GM03348 (cell line): ENCODE results near the gene TSC1.
"Not testable (repeated sequence)": the region's sequence is repeated elsewhere in the genome, so short reads cannot be mapped to it uniquely, and the experiment has no call there.

Experiments
- DNase-seq: peaks from one replicate; pipeline ENCODE4 v3.0.0; 2012; ENCODE audit warnings: low spot score

The TSC1 gene

DNA sequence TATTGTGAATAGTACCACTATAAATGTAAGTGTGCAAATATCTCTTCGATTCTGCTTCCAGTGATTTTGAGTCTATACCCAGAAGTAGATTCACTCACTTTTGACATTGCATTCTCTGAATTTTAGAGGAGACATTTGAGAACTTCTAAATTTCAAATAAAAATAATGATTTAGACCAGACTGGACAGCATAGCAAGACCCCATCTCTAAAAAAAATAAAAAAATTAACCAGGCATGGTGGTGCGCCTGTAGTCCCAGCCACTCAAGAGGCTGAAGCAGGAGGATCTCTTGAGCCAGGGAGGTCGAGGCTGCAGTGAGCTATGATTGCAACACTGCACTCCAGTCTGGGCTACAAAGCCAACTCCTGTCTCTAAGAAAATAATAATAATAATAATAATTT is 32.2 kb upstream of the TSC1 start:
- DNase-seq: no peak

DNA sequence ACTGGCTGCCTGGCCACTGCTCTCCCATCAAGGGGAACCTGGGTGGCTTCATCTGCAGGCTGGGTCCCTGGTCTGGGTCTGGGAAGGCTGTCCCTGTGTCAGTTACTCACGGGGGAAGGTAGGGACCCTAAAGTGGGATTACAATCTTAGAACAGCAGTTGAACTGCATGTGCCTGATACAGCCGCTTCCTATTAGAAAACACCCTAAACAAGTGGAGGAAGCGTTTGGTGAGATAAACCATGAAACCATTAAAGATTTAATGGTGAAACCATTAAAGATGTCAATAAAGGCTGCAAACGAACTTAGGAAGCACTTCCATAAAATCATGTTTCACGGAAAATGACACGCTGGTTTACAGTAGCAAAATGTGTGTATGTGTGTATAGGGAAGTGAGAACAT is 31.5 kb upstream of the TSC1 start:
- no peak for DNase-seq

DNA sequence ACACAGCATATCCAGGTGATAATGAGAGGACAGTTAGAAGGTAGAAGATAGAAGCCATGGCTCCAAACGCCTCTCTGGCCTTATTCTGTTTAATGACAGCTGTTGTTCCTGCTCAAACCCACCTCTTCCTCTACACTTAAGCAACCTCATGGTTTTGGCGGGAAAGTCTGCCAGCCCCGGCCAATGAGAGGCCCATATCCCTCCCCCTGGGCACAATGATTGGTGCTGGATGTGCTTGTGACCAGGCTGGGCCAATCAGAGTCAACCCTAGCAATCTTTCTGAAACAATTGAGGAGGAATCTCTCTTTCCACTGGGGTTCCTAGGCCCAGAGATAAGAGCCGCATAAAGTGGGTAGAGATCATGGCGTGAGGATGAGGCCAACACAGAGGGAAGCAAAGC is 29.3 kb upstream of the TSC1 start:
- peak; percentile 51 for DNase-seq

- DNase-seq: no peak
Observed at GRCh38 chr9:132973166-132973565, 28.8 kb upstream of the TSC1 start.

GRCh38 chr9:132970324-132971062 is 26.1 kb upstream of the TSC1 start:
- DNase-seq: no peak

DNA sequence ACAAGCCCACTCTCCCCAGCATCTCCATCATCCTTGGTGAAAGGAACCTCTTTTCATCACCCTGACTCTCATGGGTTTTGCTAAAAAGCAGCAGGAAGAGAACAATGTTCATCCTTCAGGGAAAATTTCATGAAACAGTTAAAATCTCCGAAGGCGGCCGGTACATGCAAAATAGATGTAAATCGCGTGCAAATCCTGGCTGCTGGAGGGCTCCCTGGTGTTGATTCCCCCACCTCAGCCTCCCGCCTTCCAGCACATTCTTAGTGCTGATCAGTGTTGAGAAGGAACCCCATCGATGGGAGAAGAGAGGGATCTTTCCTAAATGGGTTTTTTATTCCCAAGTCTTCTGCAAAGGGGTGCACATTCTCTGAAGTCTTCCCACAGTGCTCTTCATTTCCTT is 25.4 kb upstream of the TSC1 start:
- no peak for DNase-seq

- DNase-seq: not testable (repeated sequence)
Observed at GRCh38 chr9:132967908-132968307, 23.5 kb upstream of the TSC1 start.

GRCh38 chr9:132965478-132965877 is 21.1 kb upstream of the TSC1 start:
- no peak for DNase-seq

GRCh38 chr9:132961002-132961401 is 16.6 kb upstream of the TSC1 start:
- DNase-seq: no peak

GRCh38 chr9:132957805-132958204 is 13.4 kb upstream of the TSC1 start:
- no peak for DNase-seq

GRCh38 chr9:132955768-132956167 is 11.4 kb upstream of the TSC1 start:
- no peak for DNase-seq

DNA sequence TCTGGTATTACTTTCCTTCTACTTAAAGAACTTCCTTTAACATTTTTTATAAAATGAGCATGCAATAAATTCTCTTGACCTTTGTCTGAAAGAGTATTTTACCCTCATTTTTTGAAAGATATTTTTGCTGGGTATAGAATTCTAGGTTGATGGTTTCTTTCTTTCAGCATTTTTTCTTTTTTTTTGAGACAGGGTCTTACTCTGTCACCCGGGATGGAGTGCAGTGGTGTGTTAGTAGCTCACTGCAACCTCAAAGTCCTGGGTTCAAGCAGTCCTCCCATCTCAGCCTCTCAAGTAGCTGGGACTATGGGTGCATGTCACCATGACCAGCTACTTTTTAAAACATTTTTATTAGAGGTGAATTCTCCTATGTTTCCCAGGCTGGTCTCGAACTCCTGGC is 10.7 kb upstream of the TSC1 start:
- DNase-seq: no peak

DNA sequence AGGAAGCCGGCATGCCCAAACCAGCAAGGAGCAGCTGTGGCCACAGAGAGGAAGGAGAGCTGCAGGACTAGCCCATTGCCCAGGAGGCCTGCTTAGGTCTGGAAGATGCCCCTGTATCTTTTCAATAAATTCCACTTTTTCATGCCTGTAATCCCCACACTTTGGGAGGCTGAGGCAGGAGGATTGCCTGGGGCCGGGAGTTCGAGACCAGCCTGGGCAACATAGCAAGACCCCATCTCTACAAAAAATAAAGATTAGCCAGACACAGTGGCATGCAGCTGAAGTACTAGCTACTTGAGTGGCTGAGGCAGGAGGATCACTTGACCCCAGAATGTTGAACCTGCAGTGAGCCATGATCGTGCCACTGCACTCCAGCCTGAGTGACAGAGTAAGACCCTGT is 5.3 kb upstream of the TSC1 start:
- no peak for DNase-seq

DNA sequence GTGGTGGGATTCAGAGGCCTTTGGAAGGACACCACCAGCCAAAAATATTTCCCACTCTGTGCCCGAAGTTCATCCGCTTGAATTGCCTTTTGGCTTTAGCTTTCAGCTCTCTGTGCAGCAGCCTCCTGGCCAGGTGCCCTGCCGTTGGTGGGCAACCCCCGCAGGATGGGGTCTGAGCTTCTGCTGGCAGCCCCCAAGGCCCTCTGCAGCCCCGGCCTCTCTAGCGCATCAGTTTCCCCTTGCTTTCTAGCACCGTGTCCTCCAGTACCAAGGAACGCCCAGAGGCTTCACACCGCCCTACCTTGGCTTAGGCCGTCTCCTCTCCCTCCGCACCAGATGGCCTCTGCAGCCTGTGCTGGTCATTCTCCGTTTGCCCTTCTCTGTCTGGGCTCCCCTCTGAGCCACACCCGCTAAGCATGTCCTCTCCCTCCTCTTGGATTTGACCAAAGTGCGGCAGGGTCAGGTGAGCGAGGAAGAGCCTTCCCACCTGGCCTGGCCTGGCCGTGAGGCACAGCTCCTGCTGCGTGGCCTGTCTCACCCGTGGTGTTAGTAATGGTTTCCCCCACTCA is 4.2 kb upstream of the TSC1 start:
- no peak for DNase-seq

DNA sequence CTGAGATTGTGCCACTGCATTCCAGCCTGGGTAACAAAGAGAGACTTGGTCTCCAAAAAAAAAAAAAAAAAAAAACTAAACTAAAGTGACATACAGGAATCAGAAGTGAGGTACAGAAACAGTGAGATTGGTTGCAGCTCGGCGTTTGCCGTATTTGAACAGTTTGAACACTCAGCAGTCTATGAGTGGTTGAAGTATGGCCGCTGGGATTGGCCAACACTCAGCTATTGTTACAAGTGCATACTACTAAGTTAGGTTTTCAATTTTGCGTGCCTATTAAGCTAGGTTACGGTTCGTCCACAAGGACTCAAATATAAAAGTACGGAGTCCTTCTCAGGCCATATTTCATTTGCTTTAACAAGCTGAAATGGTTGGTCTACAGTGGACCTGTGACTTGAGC is 3.3 kb upstream of the TSC1 start:
- DNase-seq: no peak

DNA sequence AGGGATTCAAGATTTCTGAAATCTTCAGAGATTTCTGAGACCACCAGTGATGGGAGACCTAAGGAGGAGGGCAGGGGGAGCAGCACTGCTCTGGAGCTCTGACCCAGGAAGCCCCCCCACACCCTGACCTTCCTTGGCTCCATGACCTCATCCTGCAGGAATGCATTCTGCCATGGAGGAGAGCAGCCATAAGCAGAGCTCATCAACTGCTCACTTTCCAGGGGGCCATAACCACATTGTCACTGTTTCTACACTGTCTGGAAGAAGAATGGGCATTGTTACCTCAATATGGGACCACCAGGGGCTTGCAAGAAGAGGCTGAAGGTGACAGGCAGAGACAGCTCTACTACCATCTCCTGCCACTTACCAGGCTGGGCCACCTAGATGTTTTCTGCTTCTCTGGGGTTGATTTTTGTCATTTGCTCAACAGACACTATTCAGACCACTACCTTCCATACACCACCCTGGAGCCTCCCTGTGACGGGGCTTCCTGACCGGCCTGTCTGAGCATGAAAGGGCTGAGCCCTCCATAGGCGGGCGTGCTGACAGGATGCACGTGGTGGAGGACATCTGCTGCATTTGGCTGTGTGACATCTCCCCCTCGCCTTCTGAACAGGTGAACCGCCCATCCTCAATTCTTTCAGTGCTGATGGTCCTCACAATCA is 2.3 kb upstream of the TSC1 start:
- DNase-seq: peak; percentile 70

GRCh38 chr9:132946211-132946610 is 1.8 kb upstream of the TSC1 start:
- no peak for DNase-seq

DNA sequence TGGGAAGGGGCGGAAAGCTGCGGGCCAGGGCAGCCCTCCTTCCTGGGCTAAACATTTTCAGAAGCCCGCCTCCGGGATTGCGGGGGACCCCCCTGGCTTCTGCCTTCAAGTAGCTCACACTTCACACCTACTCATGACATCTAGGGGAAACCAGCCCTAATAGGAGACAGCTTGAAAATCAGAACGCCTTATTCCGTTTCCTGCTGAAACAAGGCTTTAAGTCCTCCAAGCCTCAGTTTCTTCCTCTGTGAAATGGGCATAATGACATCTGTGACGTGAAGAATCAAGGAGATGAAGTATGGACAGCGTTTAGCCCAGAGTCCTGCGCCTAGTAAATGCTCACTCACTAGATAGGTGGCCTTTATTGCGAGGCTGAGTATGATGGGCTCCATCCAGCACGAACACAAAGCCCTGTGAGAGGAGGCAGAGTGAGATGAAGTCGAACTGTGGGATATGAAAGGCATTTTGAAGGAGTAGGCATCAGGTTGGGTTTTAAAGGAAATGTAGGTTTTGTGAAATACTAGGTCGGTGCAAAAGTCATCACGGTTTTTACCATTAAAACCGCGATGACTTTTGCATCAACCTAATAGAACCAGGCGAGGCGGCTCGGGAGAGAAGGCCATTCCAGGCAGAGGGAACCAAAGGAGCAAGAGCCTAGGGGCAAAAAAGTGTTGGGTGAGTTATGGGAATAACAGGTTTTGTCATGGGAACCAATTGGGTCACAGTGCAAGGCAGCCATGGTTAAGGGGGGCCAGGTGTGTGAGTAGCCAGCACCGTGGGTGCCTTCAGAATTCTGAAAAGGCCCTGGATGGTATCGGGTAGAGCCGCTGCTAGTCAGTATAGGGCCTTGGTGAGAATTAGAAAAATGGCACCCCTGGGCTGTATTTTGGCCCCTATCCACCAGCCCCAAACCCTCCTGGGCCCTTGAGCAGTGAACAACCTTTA is 1.0 kb upstream of the TSC1 start:
- DNase-seq: no peak

GRCh38 chr9:132943651-132944293 is 644 bp downstream of the TSC1 start:
- DNase-seq: no peak

DNA sequence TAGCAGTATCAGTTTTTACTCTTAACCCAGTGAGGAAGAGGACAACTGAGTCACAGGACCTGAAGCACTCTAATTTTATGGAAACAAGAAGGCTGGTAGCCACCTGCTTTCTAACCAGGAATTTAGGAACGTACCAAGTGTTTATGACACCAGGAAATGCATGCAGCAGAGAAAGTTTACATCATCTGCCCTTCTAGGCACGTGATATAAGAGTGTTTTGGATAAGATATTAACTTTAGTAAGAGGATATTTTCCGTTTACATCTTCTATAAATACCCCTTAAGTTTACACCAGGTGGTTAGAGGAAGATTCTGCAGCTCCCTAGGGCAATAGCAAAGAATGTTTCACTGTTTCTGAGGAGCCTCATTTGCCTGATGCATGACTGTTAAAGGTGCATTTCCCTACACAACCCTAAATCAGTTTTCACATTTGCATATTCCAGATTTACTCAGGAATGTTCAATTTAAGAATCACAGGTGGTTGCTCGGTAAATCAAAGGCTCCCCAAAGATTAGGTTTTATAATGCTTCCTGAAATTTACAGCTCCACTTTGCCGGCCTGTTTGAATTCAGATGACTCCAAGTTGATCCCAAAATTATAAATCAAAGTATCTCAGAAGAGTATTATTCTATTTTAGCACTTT is 1.8 kb downstream of the TSC1 start:
- no peak for DNase-seq

GRCh38 chr9:132939169-132939568 is 5.2 kb downstream of the TSC1 start:
- no peak for DNase-seq
